Caco-2 (cell line): ENCODE measurements around the gene TENM4. TPM values are rescaled to one million over a fixed set of nuclear protein-coding genes. Genes with fewer than 3 reads are reported as not detected.

ENCODE experiments used
- BruUV-seq: library from RNA; stranded (reverse); fragments of 400-500 nt; replicated peaks from 2 replicates; lab custom pipeline; 2021; lab: Mats Ljungman, UMichigan
- CTCF ChIA-PET: fragments of 300-600 bp; sonication (Branson Sonifier 250); formaldehyde crosslinking; loops from one replicate; lab custom pipeline; 2022; ENCODE audit warnings: antibody characterized with exemption; lab: Charles Lee
- POLR2A ChIA-PET: fragments of 300-600 bp; sonication (Branson Sonifier 250); formaldehyde crosslinking; loops from one replicate; lab custom pipeline; 2022; ENCODE audit warnings: antibody characterized with exemption; lab: Charles Lee
- DNase-seq, 2 experiments: peaks; one replicate each; pipeline versions ENCODE4 v3.0.0 to v3.0.0-alpha.2; 2020 to 2022
- H3K27me3 ChIP-seq: replicated peaks from 2 replicates; pipeline ENCODE4 v1.6.0; 2011; ENCODE audit warnings: low read length; ENCODE audit not compliant: control insufficient read depth, insufficient read depth
- H3K36me3 ChIP-seq: 2 replicates; pipeline ENCODE4 v1.5.1; 2011; ENCODE audit warnings: low read length; ENCODE audit not compliant: control insufficient read depth, insufficient read depth
- H3K4me1 ChIP-seq: fragments of 250-450 bp; sonication (Bioruptor Pico); 2 replicates; pipeline ENCODE4 v1.5.1; 2020; ENCODE audit warnings: mild to moderate bottlenecking
- H3K4me3 ChIP-seq: 2 replicates; pipeline ENCODE4 v1.5.1; 2011; ENCODE audit warnings: low read depth, mild to moderate bottlenecking, control low read depth, low read length
- H3K9me3 ChIP-seq: fragments of 250-450 bp; sonication (Bioruptor Pico); 2 replicates; pipeline ENCODE4 v1.5.1; 2020; ENCODE audit warnings: mild to moderate bottlenecking, moderate library complexity
- H3K27ac Mint-ChIP-seq: one replicate; pipeline ENCODE4 v1.8.0; 2022; ENCODE audit warnings: mixed read lengths; ENCODE audit not compliant: unreplicated experiment
- H3K27me3 Mint-ChIP-seq: one replicate; pipeline ENCODE4 v1.8.0; 2022; ENCODE audit warnings: mixed read lengths; ENCODE audit not compliant: insufficient read depth, unreplicated experiment
- H3K36me3 Mint-ChIP-seq: one replicate; pipeline ENCODE4 v1.8.0; 2022; ENCODE audit warnings: mild to moderate bottlenecking, mixed read lengths; ENCODE audit not compliant: insufficient read depth, unreplicated experiment
- H3K4me1 Mint-ChIP-seq: one replicate; pipeline ENCODE4 v1.8.0; 2022; ENCODE audit warnings: low read depth, mixed read lengths; ENCODE audit not compliant: unreplicated experiment
- H3K4me3 Mint-ChIP-seq: one replicate; pipeline ENCODE4 v1.8.0; 2022; ENCODE audit warnings: mild to moderate bottlenecking, moderate library complexity, mixed read lengths; ENCODE audit not compliant: unreplicated experiment
- H3K9me3 Mint-ChIP-seq: one replicate; pipeline ENCODE4 v1.8.0; 2022; ENCODE audit warnings: mixed read lengths; ENCODE audit not compliant: unreplicated experiment
- CTCF ChIP-seq, 2 experiments: fragments of 200-600 bp in 1 of 2; IDR thresholded peaks; 1 replicate in 1 of 2; 2 replicates in 1 of 2; pipeline versions ENCODE4 v1.5.1 to v1.8.0; 2011 to 2022; ENCODE audit warnings: antibody characterized with exemption in 1 of 2, control low read depth in 1 of 2, inconsistent platforms in 1 of 2, low read depth in 1 of 2, low read length in 1 of 2, mild to moderate bottlenecking in 1 of 2, moderate library complexity in 1 of 2; ENCODE audit not compliant: insufficient read depth in 1 of 2, severe bottlenecking in 1 of 2, unreplicated experiment in 1 of 2
- intact Hi-C: fragments of 100-400 bp; cut with micrococcal nuclease; formaldehyde crosslinking; loops from one replicate; pipeline ENCODE4 v1.10.0; 2022; ENCODE audit not compliant: unreplicated experiment
- total RNA-seq: library from RNA; stranded (reverse); gene quantifications from 2 replicates; pipeline ENCODE4 v1.2.3, GENCODE V29; 2022

The TENM4 gene
- total RNA-seq, 1 experiment from 2014 or later: 1.1 TPM

GRCh38 chr11:78946945-78947902 lies 493.6 kb downstream of the TENM4 start:
- peaks cover 20% of the 10 kb centered on the region for H3K4me1 ChIP-seq
- no peaks in the 10 kb centered on the region for H3K27me3 ChIP-seq
- DNase-seq: no peak
- TF ChIP-seq CTCF (IDR thresholded peaks at IDR 0.05; ENCODE audit: insufficient read depth in 1 of 2, low read depth in 1 of 2, low read length in 1 of 2, severe bottlenecking in 1 of 2, unreplicated experiment in 1 of 2): no peak
- Mint-ChIP-seq H3K36me3 (no peaks in the 10 kb centered on the region), H3K27me3 (peaks cover 4% of the 10 kb centered on the region), H3K4me1 (peaks cover 17% of the 10 kb centered on the region), H3K4me3 (peak overlapping the region; percentile 22), H3K27ac (peak overlapping the region; percentile 75), H3K9me3 (no peaks in the 10 kb centered on the region)
- intact Hi-C loops: no loop called here
- ChIA-PET POLR2A (no interaction called here), CTCF (no interaction called here)
- BruUV-seq: no TSS peak
- H3K36me3 ChIP-seq: no peaks in the 10 kb centered on the region
- H3K4me3 ChIP-seq: no peak overlapping the region
- no peaks in the 10 kb centered on the region for H3K9me3 ChIP-seq

GRCh38 chr11:78943841-78944240 lies 497.0 kb downstream of the TENM4 start:
- BruUV-seq: no TSS peak
- H3K4me1 Mint-ChIP-seq: peaks cover 11% of the 10 kb centered on the region
- POLR2A ChIA-PET: no interaction called here

GRCh38 chr11:78943154-78943553 lies 497.7 kb downstream of the TENM4 start:
- no peak overlapping the region for H3K4me3 ChIP-seq
- Mint-ChIP-seq H3K27ac (no peak overlapping the region), H3K4me1 (peaks cover 11% of the 10 kb centered on the region), H3K9me3 (no peaks in the 10 kb centered on the region), H3K4me3 (no peak overlapping the region), H3K27me3 (peaks cover 1% of the 10 kb centered on the region), H3K36me3 (no peaks in the 10 kb centered on the region)
- ChIA-PET CTCF (no interaction called here), POLR2A (no interaction called here)
- no peaks in the 10 kb centered on the region for H3K36me3 ChIP-seq
- intact Hi-C loops: no loop called here
- no peaks in the 10 kb centered on the region for H3K9me3 ChIP-seq
- DNase-seq: no peak
- no peak for TF ChIP-seq CTCF (IDR thresholded peaks at IDR 0.05; ENCODE audit: insufficient read depth in 1 of 2, low read depth in 1 of 2, low read length in 1 of 2, severe bottlenecking in 1 of 2, unreplicated experiment in 1 of 2)
- no peaks in the 10 kb centered on the region; the same call in 1 of the 2 replicates for H3K27me3 ChIP-seq
- no TSS peak for BruUV-seq
- peaks cover 20% of the 10 kb centered on the region for H3K4me1 ChIP-seq

More at GRCh38 chr11:78943841-78944240, 497.0 kb downstream of the TENM4 start:
- Histone ChIP-seq H3K9me3 (no peaks in the 10 kb centered on the region), H3K4me3 (no peak overlapping the region), H3K4me1 (peaks cover 20% of the 10 kb centered on the region), H3K27me3 (no peaks in the 10 kb centered on the region), H3K36me3 (no peaks in the 10 kb centered on the region)
- H3K36me3 Mint-ChIP-seq: no peaks in the 10 kb centered on the region
- H3K27ac Mint-ChIP-seq: no peak overlapping the region
- no peaks in the 10 kb centered on the region for H3K9me3 Mint-ChIP-seq
- H3K27me3 Mint-ChIP-seq: no peaks in the 10 kb centered on the region
- no peak overlapping the region for H3K4me3 Mint-ChIP-seq
- no peak for DNase-seq
- TF ChIP-seq CTCF (IDR thresholded peaks at IDR 0.05; ENCODE audit: insufficient read depth in 1 of 2, low read depth in 1 of 2, low read length in 1 of 2, severe bottlenecking in 1 of 2, unreplicated experiment in 1 of 2): no peak
- intact Hi-C loops: no loop called here
- CTCF ChIA-PET: no interaction called here
